ENCODE measurements around the gene TTK. TPM values are rescaled to one million over a fixed set of nuclear protein-coding genes. Genes with fewer than 3 reads are reported as not detected.

The TTK gene
- total and polyA plus RNA-seq, 5 experiments from 2014 or later: 0.30 to 1.2 (median 0.86) TPM

DNA sequence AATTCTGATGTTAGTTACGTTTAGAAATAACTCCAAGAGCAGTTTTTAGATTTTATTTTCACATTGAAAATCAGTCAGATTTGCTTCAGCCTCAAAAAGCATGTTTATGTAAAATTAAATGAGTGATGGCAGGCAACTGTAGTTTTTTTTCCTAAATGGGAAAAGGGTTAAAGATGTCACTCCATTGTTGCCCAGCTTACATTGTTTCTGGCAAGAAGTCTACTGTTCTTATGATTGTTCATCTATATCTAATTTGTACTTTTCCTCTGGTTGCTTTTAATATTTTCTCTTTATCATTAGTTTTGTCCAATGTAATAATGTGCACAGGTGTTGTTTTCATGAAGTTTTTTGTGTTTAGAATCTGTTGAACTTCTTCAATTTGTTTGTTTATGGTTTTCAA is 6.7 kb upstream of the TTK start:
- H3K4me1 Mint-ChIP-seq: peaks cover 0 to under 1% (median under 1%) of the 10 kb centered on the region in 4 donors
- H3K9me3 Mint-ChIP-seq: no peaks in the 10 kb centered on the region
- POLR2A ChIA-PET: no interaction called here
- no peak for ATAC-seq
- no peaks in the 10 kb centered on the region for H3K36me3 Mint-ChIP-seq
- DNase-seq: no peak
- H3K27me3 Mint-ChIP-seq: peaks cover 0 to 5% (median 4%) of the 10 kb centered on the region in 5 donors
- H3K27ac Mint-ChIP-seq: no peak overlapping the region
- H3K4me3 Mint-ChIP-seq: no peak overlapping the region

DNA sequence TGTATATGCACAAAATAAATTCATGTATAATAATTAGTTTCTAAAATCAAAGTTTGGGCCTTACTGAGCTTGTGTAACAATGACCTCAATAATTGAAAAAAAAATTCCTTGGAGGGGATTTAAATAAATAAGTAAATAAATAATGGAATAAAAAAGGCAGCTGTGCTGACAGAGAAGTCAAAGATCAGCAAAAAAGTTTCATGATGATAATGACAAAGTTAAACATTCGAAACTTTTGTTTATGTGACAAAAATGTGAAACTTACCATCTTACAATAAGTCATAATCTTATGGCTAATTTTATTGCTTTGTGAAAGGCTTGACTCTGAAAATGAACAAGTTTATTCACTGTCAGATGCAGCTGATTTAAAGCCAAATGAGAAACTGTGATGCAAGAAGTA is 3.1 kb upstream of the TTK start:
- Mint-ChIP-seq H3K4me1 (peaks cover 7 to 22% (median 20%) of the 10 kb centered on the region in 4 donors), H3K27ac (no peak overlapping the region), H3K9me3 (no peaks in the 10 kb centered on the region), H3K27me3 (peaks cover 0 to 5% (median 4%) of the 10 kb centered on the region in 5 donors), H3K4me3 (no peak overlapping the region), H3K36me3 (no peaks in the 10 kb centered on the region)
- DNase-seq (no peak), ATAC-seq (no peak)
- POLR2A ChIA-PET: no interaction called here

DNA sequence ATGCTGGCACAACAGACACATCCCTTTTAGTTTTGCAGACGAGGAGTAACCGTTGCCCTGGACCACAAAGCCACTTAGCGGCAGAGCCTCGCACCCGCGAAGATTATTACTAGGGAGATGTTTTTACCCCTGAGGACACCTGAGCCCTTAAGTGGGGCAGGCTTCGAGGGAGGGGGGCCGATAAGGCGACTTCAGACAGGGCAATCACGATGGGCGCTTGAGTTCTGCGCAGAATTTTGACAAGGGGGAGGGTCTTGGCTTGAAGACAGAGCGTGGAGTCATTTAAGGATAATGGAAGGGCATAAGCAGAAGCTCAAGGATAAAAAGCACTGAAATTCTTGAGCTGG is 650 bp upstream of the TTK start:
- DNase-seq: peak in 5 of 10 donors; percentile 1 to 71 (median 25)
- POLR2A ChIA-PET: interaction anchor here (0.8 to 2.9 kb wide), 4 partner anchors 57 to 1750 kb away, joined by 3 to 13 read pairs (median 4); partner anchors contain the start of gene BCKDHB
- H3K4me1 Mint-ChIP-seq: peaks cover 7 to 22% (median 20%) of the 10 kb centered on the region in 4 donors
- H3K9me3 Mint-ChIP-seq: no peaks in the 10 kb centered on the region
- peak overlapping the region; percentile 88 to 99 (median 96) for H3K4me3 Mint-ChIP-seq
- H3K36me3 Mint-ChIP-seq: no peaks in the 10 kb centered on the region
- peak; percentile 27 to 46 for ATAC-seq
- peaks cover 0 to 5% (median 3%) of the 10 kb centered on the region in 5 donors for H3K27me3 Mint-ChIP-seq
- H3K27ac Mint-ChIP-seq: peak overlapping the region; percentile 88 to 98 (median 96)

DNA sequence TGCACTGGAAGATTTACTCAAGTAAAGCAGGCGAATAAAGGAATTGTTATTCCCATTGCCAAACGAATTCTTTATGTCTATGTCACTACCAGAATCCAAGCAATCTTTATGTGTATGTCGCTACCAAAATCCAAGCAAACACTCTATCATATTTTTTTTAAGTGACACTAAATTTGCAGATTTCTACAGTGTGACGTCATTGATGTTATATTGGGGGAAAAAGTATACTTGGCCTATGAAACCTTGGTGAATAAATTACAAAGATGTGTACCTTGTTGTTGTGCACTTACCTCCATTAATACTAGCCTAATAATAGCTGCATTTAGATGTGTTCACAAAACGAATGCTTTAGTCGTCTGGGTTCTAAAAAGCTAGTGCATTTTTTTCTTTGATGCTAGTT is 957 bp downstream of the TTK start:
- DNase-seq (no peak), ATAC-seq (no peak)
- POLR2A ChIA-PET: interaction anchor here (0.6 to 2.9 kb wide), 2 partner anchors 59 to 101 kb away, joined by 3 to 13 read pairs; partner anchors contain the start of gene BCKDHB
- Mint-ChIP-seq H3K27ac (peak overlapping the region in 2 of 10 donors; percentile 3 to 88), H3K27me3 (peaks cover 0 to 3% (median 3%) of the 10 kb centered on the region in 5 donors), H3K36me3 (no peaks in the 10 kb centered on the region), H3K4me1 (peaks cover 7 to 22% (median 20%) of the 10 kb centered on the region in 4 donors), H3K9me3 (no peaks in the 10 kb centered on the region), H3K4me3 (peak overlapping the region; percentile 88 to 99 (median 96))

DNA sequence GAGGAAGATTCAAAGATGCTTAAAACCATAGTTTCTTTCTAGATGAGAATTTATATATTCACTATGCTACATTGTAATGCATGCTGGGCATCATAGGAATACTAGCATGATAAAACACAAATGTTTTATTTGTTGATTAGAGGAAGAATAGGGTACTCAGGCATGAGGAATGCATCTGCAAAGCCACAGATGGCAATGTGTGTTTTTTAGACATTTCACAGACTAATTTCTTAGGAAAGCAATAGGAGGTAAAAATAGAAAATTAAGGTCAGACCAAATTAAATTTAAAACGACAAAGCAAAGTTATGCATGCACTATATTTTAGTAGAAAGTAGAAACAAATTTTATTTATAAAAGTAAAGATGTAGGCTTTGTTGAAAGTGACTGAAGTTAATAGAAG is 2.1 kb downstream of the TTK start:
- ATAC-seq (no peak), DNase-seq (no peak)
- Mint-ChIP-seq H3K4me3 (no peak overlapping the region), H3K27ac (no peak overlapping the region), H3K9me3 (no peaks in the 10 kb centered on the region), H3K4me1 (peaks cover 7 to 22% (median 20%) of the 10 kb centered on the region in 4 donors), H3K36me3 (no peaks in the 10 kb centered on the region), H3K27me3 (peaks cover 0 to 3% (median 0%) of the 10 kb centered on the region in 5 donors)
- POLR2A ChIA-PET: no interaction called here

DNA sequence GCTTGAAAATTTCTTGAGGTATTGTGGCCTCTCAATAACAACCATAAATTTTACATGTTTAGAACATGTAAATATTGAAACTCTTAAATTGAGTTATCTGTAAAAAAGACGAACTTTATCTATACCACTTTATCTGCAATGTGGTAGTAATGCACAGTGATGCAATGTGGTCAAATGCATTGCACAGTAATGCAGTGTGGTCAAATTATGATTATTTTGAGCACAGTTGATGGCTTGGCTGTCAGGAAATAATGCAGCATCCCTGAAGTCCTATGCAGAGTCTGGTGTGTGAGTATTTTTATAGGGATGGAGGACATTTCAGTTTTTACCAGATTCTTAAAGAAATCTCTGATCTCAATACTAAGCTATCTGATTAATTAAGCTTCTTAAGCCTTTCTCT is 5.1 kb downstream of the TTK start:
- Mint-ChIP-seq H3K4me1 (peaks cover 0 to 8% (median 6%) of the 10 kb centered on the region in 4 donors), H3K9me3 (no peaks in the 10 kb centered on the region), H3K36me3 (no peaks in the 10 kb centered on the region), H3K27ac (no peak overlapping the region), H3K4me3 (no peak overlapping the region), H3K27me3 (peaks cover 0 to 3% (median 0%) of the 10 kb centered on the region in 5 donors)
- ATAC-seq (no peak), DNase-seq (no peak)
- POLR2A ChIA-PET: no interaction called here

DNA sequence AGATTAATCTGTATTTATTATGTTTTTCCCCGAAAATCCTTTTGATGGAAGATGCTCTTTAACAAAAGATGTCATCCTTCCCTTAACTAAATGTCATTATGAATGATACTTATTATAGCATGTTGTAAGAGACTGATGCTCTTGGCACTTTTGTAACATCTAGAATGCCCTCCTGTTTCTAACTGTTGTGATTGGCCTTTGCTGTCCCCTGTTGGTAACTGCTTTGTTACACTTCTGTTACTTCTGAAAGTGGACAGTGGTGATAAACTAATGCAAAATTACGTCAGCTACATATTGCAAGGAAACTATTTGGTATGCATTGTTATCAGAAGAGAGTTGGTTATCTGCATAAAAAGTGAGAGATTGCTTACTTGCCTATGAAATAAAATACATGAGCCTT is 5.8 kb downstream of the TTK start:
- no peaks in the 10 kb centered on the region for H3K36me3 Mint-ChIP-seq
- H3K27ac Mint-ChIP-seq: no peak overlapping the region
- POLR2A ChIA-PET: no interaction called here
- no peak for ATAC-seq
- no peak for DNase-seq
- no peak overlapping the region for H3K4me3 Mint-ChIP-seq
- peaks cover 0 to under 1% (median under 1%) of the 10 kb centered on the region in 4 donors for H3K4me1 Mint-ChIP-seq
- peaks cover 0 to 3% (median 0%) of the 10 kb centered on the region in 5 donors for H3K27me3 Mint-ChIP-seq
- no peaks in the 10 kb centered on the region for H3K9me3 Mint-ChIP-seq

DNA sequence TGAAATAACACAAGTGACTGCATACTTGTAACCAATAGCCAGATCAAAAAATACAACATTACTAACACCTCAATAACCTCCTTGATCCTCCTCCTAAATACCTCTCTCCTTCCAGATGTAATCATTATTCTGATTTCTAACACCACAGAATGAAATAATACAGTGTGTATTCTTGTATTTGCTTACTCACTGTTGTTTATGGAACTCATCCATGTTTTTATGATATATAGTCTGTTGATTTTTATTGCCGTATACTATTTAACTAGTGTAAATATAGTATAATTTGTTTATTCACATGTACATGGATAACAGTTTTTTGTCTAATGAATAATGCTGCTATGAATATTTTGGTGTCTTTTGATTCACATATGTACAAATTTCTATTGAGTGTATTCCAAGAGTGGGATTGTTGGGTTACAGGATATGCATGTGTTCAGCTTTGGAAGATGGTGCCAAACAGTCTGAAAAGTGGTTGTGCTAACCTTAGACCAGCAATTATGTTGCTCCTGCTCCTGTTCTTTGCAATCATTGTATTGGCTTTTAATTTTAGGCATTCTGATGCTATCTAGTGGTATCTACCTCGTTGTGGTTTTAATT is 11.5 kb downstream of the TTK start:
- no peaks in the 10 kb centered on the region for H3K9me3 Mint-ChIP-seq
- DNase-seq (no peak), ATAC-seq (no peak)
- H3K36me3 Mint-ChIP-seq: no peaks in the 10 kb centered on the region
- no peaks in the 10 kb centered on the region for H3K4me1 Mint-ChIP-seq
- no peak overlapping the region for H3K4me3 Mint-ChIP-seq
- peaks cover 0 to 3% (median 0%) of the 10 kb centered on the region in 5 donors for H3K27me3 Mint-ChIP-seq
- POLR2A ChIA-PET: no interaction called here
- H3K27ac Mint-ChIP-seq: no peak overlapping the region

DNA sequence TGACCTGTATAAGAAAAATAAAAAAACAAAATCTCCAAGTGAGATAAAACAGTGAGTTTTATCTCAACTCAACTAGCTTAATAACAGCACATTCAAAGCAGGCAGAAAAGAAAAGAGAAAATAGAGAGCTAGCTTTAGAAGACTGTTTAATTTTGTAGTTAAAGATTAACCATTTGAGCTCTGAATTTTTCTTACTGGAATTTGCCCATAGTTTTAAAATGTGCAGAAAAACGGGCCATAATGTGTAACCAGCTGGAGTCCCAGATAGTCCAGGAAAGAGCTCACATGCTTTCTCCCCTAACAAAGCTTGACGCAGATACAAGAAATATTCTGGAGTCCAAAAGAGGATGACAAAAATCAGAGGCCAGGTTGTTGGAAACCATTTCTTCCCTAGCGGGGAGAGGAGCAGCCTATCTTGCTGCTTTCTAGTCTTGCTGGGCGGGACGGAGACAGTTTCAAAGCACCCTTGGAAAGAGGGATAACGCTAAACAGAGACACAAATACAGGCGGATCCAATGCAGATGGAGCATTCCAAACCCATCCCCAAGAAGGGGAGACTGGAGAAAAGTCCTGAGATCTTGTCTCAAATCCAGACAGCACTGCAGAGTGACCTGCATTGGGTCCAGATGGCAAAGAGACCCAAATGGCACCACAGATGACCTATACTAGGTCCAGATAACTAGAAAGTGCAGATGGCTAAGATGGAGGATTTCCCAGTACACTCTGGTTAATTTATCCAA is 16.1 kb downstream of the TTK start:
- Mint-ChIP-seq H3K27me3 (peaks cover 0 to 3% (median 0%) of the 10 kb centered on the region in 5 donors), H3K9me3 (no peaks in the 10 kb centered on the region), H3K27ac (no peak overlapping the region), H3K4me1 (no peaks in the 10 kb centered on the region), H3K4me3 (no peak overlapping the region), H3K36me3 (no peaks in the 10 kb centered on the region)
- no peak for DNase-seq
- POLR2A ChIA-PET: no interaction called here
- no peak for ATAC-seq

DNA sequence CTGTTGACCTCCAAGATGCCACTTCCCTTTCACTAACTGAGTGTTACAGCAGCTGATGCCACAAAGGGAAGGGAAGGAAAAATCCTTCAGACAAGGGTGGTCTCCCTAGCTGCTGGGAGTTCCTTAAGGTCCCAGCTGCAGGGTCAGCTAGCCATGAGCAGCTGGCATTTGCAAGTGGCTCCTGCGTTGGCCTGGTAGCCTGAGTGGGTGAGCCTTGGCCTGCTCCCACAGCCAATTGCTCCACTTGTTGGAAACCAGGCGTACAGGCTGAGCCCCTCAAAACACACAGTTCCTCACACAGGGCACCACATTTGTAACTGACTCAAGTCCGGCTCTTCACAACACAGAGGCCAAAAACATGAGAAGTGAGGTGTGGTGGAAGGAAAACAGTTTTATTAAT is 16.7 kb downstream of the TTK start:
- Mint-ChIP-seq H3K36me3 (no peaks in the 10 kb centered on the region), H3K27me3 (no peaks in the 10 kb centered on the region), H3K9me3 (no peaks in the 10 kb centered on the region), H3K4me1 (no peaks in the 10 kb centered on the region), H3K4me3 (no peak overlapping the region), H3K27ac (no peak overlapping the region)
- DNase-seq: no peak
- ATAC-seq: no peak
- POLR2A ChIA-PET: no interaction called here

DNA sequence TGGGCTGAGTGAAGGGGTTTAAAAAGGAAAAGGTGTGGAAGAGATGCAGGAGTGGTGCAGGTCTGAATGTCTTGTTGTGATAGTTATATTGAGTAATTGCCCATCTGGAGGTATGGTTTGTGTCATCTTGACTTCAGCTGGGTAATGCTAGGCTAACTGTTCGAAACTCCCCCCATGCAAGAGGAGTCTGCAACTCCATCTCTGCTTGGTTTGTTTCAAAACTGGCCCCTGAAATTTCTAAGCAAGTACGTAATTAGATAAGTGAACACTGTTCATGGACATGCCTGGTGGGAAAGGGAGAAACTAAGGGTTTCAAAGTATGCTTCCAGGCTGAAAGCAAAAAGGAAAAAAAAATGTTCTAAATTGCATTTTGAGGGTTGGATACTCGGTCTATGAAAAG is 17.1 kb downstream of the TTK start:
- ATAC-seq (no peak), DNase-seq (no peak)
- Mint-ChIP-seq H3K27me3 (no peaks in the 10 kb centered on the region), H3K36me3 (no peaks in the 10 kb centered on the region), H3K4me3 (no peak overlapping the region), H3K4me1 (no peaks in the 10 kb centered on the region), H3K9me3 (no peaks in the 10 kb centered on the region), H3K27ac (no peak overlapping the region)
- POLR2A ChIA-PET: no interaction called here

DNA sequence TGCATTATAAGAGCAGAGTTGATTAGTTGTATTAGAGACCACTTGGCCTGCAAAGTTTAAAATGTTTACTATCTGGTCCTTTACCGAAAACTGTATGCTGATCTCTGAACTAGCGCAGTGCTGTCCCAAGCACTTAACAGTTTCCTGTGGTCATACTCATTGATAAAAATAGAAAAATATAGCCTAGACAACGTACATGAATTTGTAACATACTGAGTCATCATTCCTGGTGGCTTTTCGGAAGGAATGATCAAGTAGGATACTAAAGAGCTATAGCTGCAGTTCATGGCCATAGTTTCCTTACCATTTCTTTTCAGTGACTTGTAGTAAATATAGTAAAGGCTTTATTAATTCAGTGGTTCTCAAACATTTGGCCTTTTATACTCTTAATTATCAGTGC is 18.4 kb downstream of the TTK start:
- Mint-ChIP-seq H3K4me1 (no peaks in the 10 kb centered on the region), H3K36me3 (no peaks in the 10 kb centered on the region), H3K4me3 (no peak overlapping the region), H3K9me3 (no peaks in the 10 kb centered on the region), H3K27ac (no peak overlapping the region), H3K27me3 (no peaks in the 10 kb centered on the region)
- POLR2A ChIA-PET: no interaction called here
- no peak for ATAC-seq
- DNase-seq: no peak

DNA sequence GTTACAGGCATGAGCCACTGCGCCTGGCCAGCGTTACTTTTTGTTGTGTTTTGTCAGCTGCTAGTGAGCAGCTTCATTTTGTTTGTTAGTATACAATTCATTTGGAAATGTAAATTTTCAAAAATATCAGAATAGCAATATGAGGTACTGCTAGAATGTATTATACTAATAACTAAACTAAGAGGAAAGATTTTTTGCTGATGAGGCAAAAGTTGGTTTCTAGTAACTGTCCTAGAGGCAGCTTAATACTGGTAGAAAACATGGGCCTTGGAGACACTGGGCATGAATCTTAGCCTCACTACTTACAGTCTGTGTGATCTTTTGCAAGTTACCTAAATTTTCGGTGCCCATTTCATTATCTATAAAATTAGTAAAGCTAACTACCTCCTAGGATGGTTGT is 24.1 kb downstream of the TTK start:
- no peaks in the 10 kb centered on the region for H3K36me3 Mint-ChIP-seq
- no peak overlapping the region for H3K27ac Mint-ChIP-seq
- H3K4me3 Mint-ChIP-seq: no peak overlapping the region
- no peaks in the 10 kb centered on the region for H3K4me1 Mint-ChIP-seq
- POLR2A ChIA-PET: no interaction called here
- ATAC-seq (no peak), DNase-seq (no peak)
- H3K27me3 Mint-ChIP-seq: no peaks in the 10 kb centered on the region
- no peaks in the 10 kb centered on the region for H3K9me3 Mint-ChIP-seq

Measured in naive thymus-derived CD8-positive, alpha-beta T cell (primary cell).